Anterior cingulate cortex (tissue), 58 donors: ENCODE data around the gene LRRC47.

Source experiments
- DNase-seq, 58 donors: peaks; one replicate each; lab custom pipeline; 2025; lab: John Stamatoyannopoulos, UW

The LRRC47 gene

DNA sequence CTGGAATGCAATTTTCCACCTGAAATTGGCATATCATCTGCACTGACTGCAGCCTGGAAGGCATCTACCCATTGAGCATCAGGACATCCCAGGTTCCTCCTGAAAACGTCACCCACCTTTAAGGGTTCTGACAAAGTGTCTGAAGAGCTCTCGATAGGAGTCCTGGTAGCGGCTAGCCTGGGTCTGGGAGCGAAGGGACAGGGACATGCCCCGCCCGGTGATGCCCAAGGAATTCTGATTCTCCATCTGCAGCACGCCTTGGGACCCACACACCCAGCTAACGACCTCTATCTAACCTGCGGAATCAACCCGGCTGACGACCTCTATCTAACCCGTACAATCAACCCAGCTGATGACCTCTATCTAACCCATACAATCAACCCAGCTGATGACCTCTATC lies 57.4 kb downstream of the LRRC47 start:
- DNase-seq, result no peak

DNA sequence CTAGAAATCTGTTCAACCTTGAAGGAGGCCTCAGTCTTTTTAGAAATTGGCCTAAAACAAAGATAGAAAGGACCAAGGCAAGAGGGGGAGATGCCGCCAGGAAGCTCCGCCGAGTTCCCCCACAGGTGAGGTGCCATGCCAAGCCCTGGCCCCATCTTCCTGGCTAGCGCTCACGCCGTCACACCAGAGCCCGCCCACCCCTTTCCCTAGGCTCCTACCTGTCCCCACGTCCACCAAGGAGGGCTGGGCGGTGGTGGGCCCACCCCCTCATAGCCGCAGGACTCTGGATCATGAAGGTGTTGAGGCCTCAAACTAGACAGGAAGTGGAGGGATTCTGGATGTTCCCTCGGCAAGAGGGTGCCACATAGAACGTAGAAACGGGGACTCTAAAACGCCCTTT lies 59.6 kb downstream of the LRRC47 start:
- no peak for DNase-seq

- DNase-seq, result no peak
Measured at GRCh38 chr1:3736131-3736561, 60.2 kb downstream of the LRRC47 start.

- DNase-seq, result no peak
Measured at GRCh38 chr1:3735688-3736087, 60.6 kb downstream of the LRRC47 start.

- DNase-seq, result no peak
Measured at GRCh38 chr1:3735027-3735681, 61.1 kb downstream of the LRRC47 start.

DNA sequence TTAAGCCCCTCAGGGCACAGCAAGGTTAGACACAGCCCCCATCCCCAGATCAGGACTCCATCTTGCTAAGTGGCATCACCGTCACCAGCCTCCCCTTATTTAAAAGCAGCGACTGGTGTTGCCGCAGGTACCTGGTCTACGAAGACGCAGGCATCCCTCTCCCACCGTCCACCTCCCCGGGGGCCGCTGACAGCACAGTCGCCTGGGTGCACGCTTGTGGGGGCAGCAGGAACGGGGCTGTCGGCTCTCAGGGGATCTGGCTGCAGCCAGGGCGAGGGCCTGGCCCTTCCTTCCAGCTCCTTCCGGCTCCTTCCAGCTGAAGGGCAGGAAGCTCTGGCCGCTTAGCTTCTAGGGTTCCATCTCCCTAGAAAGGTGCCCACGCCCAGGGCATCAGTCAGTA lies 61.7 kb downstream of the LRRC47 start:
- DNase-seq, result no peak

GRCh38 chr1:3733883-3734589 lies 62.3 kb downstream of the LRRC47 start:
- DNase-seq, result no peak

GRCh38 chr1:3733094-3733882 lies 63.0 kb downstream of the LRRC47 start:
- DNase-seq, result no peak

- no peak for DNase-seq
Measured at GRCh38 chr1:3732434-3733093, 63.7 kb downstream of the LRRC47 start.

- peak in 30 of 58 donors; percentile 14 to 68 (median 32) for DNase-seq
Measured at GRCh38 chr1:3731583-3732433, 64.5 kb downstream of the LRRC47 start.

DNA sequence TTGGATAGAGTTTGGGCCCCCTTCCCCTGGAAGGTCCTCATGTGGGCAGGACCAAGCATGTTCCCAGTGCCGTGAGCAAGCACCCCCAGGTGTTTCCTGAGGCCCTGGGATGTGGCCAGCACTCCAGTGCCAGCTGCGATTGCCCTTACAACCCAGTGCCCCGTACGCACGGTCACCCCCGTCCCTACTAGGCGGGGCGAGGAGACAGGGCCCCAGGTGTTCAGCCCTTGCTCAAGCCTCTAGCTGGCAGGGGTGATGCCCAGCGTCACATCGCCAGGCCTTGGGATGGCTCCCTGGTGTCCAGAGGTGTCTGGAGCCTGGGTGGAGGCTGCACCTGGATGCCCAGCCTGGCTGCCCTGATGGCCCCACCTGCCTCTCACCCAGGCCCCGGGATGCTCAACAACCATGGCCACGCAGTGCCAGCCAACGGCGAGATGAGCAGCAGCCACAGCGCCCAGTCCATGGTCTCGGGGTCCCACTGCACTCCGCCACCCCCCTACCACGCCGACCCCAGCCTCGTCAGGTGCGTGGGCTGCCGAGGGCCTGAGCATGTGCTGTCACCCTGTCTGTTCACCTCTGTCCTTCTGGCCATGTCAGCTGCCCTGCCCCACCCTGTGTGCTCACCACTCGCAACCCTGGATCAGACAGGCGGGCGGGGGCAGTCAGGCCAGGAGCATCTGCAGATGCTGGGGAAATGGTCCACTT lies 65.6 kb downstream of the LRRC47 start:
- DNase-seq, result no peak

DNA sequence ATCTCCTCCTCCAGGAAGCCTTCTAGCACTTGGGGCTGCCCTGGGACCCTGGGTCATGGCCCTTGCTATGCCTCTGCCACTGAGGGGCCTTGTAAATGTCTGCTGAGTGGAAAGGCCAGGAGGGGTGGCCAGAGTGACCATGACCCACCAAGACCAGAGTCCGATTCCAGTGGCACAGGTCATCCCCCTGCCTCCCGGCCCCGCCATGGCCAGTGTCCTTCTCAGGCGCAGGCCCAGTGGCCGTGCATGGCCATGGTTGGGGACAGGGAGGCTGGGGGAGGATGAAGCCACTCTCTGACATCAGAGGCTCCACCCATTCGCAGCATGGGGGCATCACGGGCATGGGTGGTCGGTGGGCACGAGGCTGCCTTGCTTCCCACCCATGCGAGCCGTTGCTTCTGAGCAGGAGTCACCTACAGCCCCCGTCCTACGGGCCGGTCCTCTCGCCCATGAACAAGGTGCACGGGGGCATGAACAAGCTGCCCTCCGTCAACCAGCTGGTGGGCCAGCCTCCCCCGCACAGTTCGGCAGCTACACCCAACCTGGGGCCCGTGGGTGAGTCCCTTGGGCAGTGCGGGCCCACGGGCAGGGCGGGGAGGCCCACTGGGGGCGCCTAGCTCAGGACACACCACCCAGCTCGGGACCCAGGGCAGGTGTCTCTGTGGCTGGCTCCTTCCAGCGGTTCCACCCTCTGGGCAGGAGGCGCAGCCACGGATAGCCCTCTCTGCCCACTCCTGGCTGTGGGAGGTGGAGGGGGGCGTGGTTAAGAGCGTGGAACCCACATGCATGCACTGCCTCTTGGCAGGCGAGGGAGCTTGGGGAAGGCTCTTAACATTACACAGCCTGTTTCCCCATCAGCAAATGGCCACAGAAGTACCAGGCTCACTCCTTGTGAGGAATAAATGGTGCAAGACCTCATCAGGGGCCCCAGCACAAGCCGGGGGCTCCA lies 66.4 kb downstream of the LRRC47 start:
- DNase-seq, result no peak
